Duodenal mucosa (tissue), 2 donors: Measurements from ENCODE around the gene ABR.

Experiments used
- H3K27ac ChIP-seq: one replicate; pipeline ENCODE4 v1.7.0; 2013; ENCODE audit warnings: low read depth, low read length
- H3K27me3 ChIP-seq, 2 donors: one replicate each; pipeline ENCODE4 v1.7.0; 2013; ENCODE audit warnings: low read length in 2 of 2, control low read depth in 1 of 2; ENCODE audit not compliant: insufficient read depth in 2 of 2, control insufficient read depth in 1 of 2
- H3K36me3 ChIP-seq, 2 donors: one replicate each; pipeline ENCODE4 v1.7.0; 2013; ENCODE audit warnings: low read length in 2 of 2, control low read depth in 1 of 2; ENCODE audit not compliant: insufficient read depth in 2 of 2, control insufficient read depth in 1 of 2
- H3K4me1 ChIP-seq, 2 donors: one replicate each; pipeline ENCODE4 v1.7.0; 2013; ENCODE audit warnings: low read length in 2 of 2, control low read depth in 1 of 2; ENCODE audit not compliant: insufficient read depth in 2 of 2, control insufficient read depth in 1 of 2
- H3K4me3 ChIP-seq, 2 donors: one replicate each; pipeline ENCODE4 v1.7.0; 2013; ENCODE audit warnings: low read length in 2 of 2, low read depth in 1 of 2
- H3K9ac ChIP-seq, 2 donors: one replicate each; pipeline ENCODE4 v1.7.0; 2013; ENCODE audit warnings: low read length in 2 of 2, low read depth in 1 of 2
- H3K9me3 ChIP-seq, 2 donors: one replicate each; pipeline ENCODE4 v1.7.0; 2013; ENCODE audit warnings: low read length in 2 of 2, control low read depth in 1 of 2; ENCODE audit not compliant: control insufficient read depth in 1 of 2

Gene ABR

GRCh38 chr17:1179818-1180742, at the start of gene ABR:
Gene ABR (minus strand): TSS chr17:1179981. CDS start chr17:1179727, 254 bp downstream.
- peaks cover 0 to 19% of the 10 kb centered on the region in 2 donors for H3K4me1 ChIP-seq
- no peaks in the 10 kb centered on the region for H3K9me3 ChIP-seq
- H3K4me3 ChIP-seq, result peak within 1 kb of the TSS; percentile 52 to 57
- no peaks in the 10 kb centered on the region for H3K27me3 ChIP-seq
- H3K27ac ChIP-seq, result no peak within 1 kb of the TSS
- H3K9ac ChIP-seq, result no peak within 1 kb of the TSS
- no peaks in the 10 kb centered on the region for H3K36me3 ChIP-seq

DNA sequence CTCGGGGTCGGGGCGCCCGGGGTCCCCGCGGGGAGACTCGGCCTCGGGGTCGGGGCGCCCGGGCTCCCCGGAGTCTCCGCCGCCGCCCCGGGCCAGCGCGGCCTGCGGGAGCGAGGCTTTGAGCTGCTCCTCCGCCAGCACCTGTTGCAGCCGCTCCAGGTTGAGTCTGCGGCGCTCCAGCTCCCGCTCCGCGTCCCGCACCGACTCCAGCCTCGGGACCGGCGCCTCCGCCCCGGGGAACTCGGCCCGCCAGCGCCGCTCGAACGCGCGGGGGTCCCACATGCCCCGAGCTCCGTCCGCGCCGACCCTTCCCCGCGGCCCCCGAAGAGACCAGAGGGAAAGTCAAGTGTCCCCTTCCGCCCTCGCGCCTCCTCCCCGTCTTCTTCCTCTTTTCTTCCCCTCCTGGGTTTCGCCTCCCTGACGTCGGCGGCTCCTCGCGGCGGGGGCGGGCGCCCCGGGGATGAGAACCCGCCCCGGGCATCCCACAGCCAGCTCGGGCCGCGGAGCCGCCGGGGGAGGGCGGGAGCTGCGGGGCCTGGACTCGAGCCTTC, 49.6 kb upstream of the ABR start:
- Histone ChIP-seq H3K27me3 (no peaks in the 10 kb centered on the region), H3K9me3 (no peaks in the 10 kb centered on the region), H3K4me3 (peak overlapping the region; percentile 60 to 73), H3K36me3 (peaks cover 0 to 12% of the 10 kb centered on the region in 2 donors), H3K27ac (no peak overlapping the region), H3K4me1 (peaks cover 0 to 26% of the 10 kb centered on the region in 2 donors), H3K9ac (peak overlapping the region in 1 of 2 donors; percentile 69)

- Histone ChIP-seq H3K4me3 (peak overlapping the region; percentile 66 to 73), H3K9ac (no peak overlapping the region), H3K4me1 (peaks cover 0 to 32% of the 10 kb centered on the region in 2 donors), H3K27ac (peak overlapping the region; percentile 10), H3K27me3 (no peaks in the 10 kb centered on the region), H3K9me3 (no peaks in the 10 kb centered on the region), H3K36me3 (peaks cover 0 to 12% of the 10 kb centered on the region in 2 donors)
Measured at GRCh38 chr17:1228781-1229348, 49.1 kb upstream of the ABR start.

DNA sequence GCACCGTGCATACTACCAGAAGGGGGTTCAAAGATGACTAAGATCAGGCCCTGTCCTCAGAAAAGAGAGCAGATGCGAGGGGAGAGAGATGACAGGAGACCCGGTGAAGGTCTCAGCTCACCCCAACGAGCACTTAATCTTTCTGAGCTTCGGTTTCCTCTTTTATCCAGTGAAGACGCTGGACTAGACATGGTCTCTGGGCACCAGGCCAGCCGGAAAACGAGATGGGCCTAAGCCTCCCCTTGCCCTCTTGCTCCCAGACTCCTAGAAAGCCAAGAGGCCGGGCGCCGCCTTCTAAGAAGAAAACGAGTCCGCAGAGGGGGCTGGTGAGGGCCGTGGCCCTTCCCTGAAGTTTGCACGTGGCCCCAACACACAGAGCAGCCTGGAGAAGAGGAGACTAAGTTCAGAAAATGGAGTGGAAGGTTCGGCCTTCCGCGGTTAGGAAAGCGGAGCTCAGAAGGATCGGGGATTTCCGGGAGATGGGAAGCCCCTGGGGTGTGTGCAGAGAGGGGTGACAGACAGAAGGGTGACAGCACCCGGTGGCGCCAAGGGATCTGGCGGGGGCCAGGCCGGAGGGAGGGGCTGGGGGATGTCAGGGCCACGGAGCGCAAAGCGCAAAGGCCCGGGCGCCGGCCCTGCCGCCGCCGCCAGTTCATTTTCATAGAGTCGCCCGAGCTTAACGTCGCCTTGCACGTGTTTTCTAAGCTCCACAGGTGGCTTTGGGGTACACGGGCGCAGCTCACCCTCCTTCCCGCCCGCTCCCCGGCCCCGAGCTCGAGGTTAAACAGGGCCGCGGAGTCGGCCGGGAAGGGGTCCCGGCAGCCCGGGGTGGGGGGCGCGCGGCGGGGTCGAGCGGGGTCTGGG, 48.4 kb upstream of the ABR start:
- peak overlapping the region; percentile 66 to 73 for H3K4me3 ChIP-seq
- H3K9me3 ChIP-seq, result no peaks in the 10 kb centered on the region
- peaks cover 0 to 34% of the 10 kb centered on the region in 2 donors for H3K4me1 ChIP-seq
- H3K27ac ChIP-seq, result no peak overlapping the region
- peaks cover 0 to 12% of the 10 kb centered on the region in 2 donors for H3K36me3 ChIP-seq
- H3K9ac ChIP-seq, result peak overlapping the region; percentile 20 to 48
- H3K27me3 ChIP-seq, result no peaks in the 10 kb centered on the region

DNA sequence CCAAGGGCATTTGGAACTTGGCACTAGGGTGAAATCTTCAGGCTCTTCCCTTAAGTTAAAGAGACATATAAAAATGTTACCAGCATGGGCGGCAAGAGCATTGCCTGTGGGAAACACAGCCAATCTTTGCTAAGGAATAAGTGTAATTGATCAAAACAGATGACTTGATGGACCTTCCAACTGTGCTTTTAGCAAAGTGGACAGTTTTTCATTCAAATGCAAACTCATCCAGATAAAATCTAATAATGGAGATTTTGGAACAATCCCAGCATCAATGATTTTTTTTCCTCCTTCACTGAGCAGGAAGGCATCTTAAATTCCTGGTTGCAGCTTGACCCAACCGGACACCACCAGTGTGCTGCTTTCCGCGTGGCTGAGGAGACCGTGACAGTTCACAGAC, 47.6 kb upstream of the ABR start:
- Histone ChIP-seq H3K36me3 (peaks cover 0 to 12% of the 10 kb centered on the region in 2 donors), H3K9me3 (no peaks in the 10 kb centered on the region), H3K4me3 (peak overlapping the region in 1 of 2 donors; percentile 73), H3K4me1 (peaks cover 0 to 34% of the 10 kb centered on the region in 2 donors), H3K9ac (peak overlapping the region in 1 of 2 donors; percentile 48), H3K27me3 (no peaks in the 10 kb centered on the region), H3K27ac (no peak overlapping the region)

DNA sequence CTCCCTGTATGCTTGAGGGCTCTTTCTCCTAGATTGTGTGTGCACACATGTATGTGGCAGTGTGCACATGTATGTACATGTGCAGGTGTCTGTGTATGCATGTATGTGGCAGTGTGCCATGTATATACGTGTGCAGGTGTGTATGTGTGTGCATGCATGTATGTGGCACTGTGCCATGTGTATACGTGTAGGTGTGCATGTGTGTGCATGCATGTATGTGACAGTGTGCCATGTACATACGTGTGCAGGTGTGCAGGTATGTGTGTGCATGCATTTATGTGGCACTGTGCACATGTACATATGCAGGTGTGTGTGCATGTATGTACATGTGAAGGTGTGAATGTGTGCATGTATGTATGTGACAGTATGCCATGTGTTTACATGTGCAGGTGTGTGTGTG, 46.5 kb upstream of the ABR start:
- peaks cover 0 to 30% of the 10 kb centered on the region in 2 donors for H3K4me1 ChIP-seq
- H3K36me3 ChIP-seq, result peaks cover 0 to 12% of the 10 kb centered on the region in 2 donors
- peaks cover 0 to under 1% of the 10 kb centered on the region in 2 donors for H3K9me3 ChIP-seq
- H3K9ac ChIP-seq, result no peak overlapping the region
- H3K27me3 ChIP-seq, result no peaks in the 10 kb centered on the region
- no peak overlapping the region for H3K27ac ChIP-seq
- H3K4me3 ChIP-seq, result no peak overlapping the region

- H3K27me3 ChIP-seq, result no peaks in the 10 kb centered on the region
- H3K4me1 ChIP-seq, result peaks cover 0 to 28% of the 10 kb centered on the region in 2 donors
- peaks cover 0 to 12% of the 10 kb centered on the region in 2 donors for H3K36me3 ChIP-seq
- H3K9me3 ChIP-seq, result peaks cover 0 to 2% of the 10 kb centered on the region in 2 donors
- no peak overlapping the region for H3K9ac ChIP-seq
- H3K27ac ChIP-seq, result no peak overlapping the region
- H3K4me3 ChIP-seq, result no peak overlapping the region
Measured at GRCh38 chr17:1224330-1224729, 44.5 kb upstream of the ABR start.

DNA sequence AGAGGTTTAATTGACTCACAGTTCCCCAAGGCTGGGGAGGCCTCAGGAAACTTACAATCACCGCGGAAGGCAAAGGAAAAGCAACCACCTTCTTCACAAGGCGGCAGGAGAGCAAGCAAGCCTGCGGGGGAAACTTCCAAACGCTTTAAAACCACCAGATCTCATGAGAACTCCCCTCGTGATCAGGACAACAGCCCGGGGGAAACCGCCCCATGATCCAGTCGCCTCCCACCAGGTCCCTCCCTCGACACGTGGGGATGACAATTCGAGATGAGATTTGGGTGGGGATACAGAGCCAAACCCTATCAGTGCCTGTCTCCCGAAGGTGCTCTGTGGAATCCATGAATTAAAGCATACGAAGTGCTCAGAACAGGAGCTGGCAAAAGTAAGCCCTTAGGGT, 43.9 kb upstream of the ABR start:
- Histone ChIP-seq H3K27ac (no peak overlapping the region), H3K36me3 (peaks cover 0 to 12% of the 10 kb centered on the region in 2 donors), H3K4me3 (no peak overlapping the region), H3K9me3 (peaks cover 0 to 2% of the 10 kb centered on the region in 2 donors), H3K4me1 (peaks cover 0 to 28% of the 10 kb centered on the region in 2 donors), H3K27me3 (no peaks in the 10 kb centered on the region), H3K9ac (no peak overlapping the region)

GRCh38 chr17:1222321-1222720, 42.5 kb upstream of the ABR start:
- H3K9ac ChIP-seq, result no peak overlapping the region
- H3K27me3 ChIP-seq, result no peaks in the 10 kb centered on the region
- no peak overlapping the region for H3K4me3 ChIP-seq
- H3K9me3 ChIP-seq, result peaks cover 0 to 2% of the 10 kb centered on the region in 2 donors
- no peak overlapping the region for H3K27ac ChIP-seq
- H3K4me1 ChIP-seq, result peaks cover 0 to 20% of the 10 kb centered on the region in 2 donors
- H3K36me3 ChIP-seq, result peaks cover 0 to 12% of the 10 kb centered on the region in 2 donors
